ENCODE measurements around the gene ESRRA.
A peak's percentile ranks its signal among the peaks of the same experiment; 100 is the strongest.

DNA sequence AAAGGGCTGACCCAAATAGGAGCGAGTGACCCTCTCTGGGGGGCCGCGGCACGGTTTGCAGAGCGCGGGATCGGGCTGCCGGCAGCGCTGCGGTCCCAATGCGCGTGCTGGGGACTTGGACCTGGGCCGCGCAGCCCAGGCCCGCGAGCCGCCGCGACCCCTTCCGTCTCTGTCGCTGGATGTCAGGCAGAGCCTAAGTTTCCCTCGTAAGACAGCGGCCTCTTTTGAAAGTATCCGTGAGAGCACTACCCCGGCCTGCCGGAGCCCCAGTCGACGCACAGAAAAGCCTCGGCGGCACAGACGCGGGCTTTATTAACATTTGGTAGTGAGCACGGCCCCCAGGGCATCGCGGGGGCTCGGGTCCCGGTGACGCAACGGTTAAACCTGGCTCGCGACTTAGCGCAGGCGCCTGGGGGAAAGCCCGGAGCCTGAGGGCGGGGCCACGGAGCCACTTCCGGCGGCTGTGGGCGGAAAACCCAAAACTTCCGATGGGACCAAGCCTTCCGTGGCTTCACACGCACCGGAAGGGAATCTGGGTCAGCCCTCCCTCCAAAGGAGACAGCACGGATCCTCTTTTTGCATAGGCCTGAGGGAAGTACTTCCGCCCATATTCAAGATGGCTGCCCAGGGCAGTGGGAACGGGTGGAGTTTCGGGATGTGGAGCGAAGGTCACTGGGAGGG, 35.6 kb upstream of the ESRRA start:
- TF ChIP-seq POLR2A (IDR thresholded peaks at IDR 0.05; ENCODE audit: low read depth, low read length) (peak; percentile 73), CEBPB (IDR thresholded peaks at IDR 0.05; ENCODE audit: low read depth, low read length) (peak; percentile 96), NFE2L2 (IDR thresholded peaks at IDR 0.05; ENCODE audit: low read depth, low read length) (no peak)
- TF ChIP-seq, protein P1, sequence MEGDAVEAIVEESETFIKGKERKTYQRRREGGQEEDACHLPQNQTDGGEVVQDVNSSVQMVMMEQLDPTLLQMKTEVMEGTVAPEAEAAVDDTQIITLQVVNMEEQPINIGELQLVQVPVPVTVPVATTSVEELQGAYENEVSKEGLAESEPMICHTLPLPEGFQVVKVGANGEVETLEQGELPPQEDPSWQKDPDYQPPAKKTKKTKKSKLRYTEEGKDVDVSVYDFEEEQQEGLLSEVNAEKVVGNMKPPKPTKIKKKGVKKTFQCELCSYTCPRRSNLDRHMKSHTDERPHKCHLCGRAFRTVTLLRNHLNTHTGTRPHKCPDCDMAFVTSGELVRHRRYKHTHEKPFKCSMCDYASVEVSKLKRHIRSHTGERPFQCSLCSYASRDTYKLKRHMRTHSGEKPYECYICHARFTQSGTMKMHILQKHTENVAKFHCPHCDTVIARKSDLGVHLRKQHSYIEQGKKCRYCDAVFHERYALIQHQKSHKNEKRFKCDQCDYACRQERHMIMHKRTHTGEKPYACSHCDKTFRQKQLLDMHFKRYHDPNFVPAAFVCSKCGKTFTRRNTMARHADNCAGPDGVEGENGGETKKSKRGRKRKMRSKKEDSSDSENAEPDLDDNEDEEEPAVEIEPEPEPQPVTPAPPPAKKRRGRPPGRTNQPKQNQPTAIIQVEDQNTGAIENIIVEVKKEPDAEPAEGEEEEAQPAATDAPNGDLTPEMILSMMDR (conservative IDR thresholded peaks at IDR 0.05; ENCODE audit: low read depth, low read length) = peak; percentile 17; the same call in 1 of the 2 replicates
- TF ChIP-seq, protein P2, sequence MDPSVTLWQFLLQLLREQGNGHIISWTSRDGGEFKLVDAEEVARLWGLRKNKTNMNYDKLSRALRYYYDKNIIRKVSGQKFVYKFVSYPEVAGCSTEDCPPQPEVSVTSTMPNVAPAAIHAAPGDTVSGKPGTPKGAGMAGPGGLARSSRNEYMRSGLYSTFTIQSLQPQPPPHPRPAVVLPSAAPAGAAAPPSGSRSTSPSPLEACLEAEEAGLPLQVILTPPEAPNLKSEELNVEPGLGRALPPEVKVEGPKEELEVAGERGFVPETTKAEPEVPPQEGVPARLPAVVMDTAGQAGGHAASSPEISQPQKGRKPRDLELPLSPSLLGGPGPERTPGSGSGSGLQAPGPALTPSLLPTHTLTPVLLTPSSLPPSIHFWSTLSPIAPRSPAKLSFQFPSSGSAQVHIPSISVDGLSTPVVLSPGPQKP (IDR thresholded peaks at IDR 0.05; ENCODE audit: borderline replicate concordance, low read depth, low read length) = peak; percentile 53; the same call in 1 of the 2 replicates

Measured in IMR-90 (cell line).